IPS DF 4.7 (cell line): ENCODE results near the gene SMIM1.
"Not testable (repeated sequence)": the region's sequence is repeated elsewhere in the genome, so short reads cannot be mapped to it uniquely, and the experiment has no call there.

Experiments
- DNase-seq: peaks from one replicate; pipeline ENCODE4 v3.0.0-alpha.2; 2013; ENCODE audit warnings: low spot score; ENCODE audit errors: extremely low read depth

SMIM1 gene, protein sequence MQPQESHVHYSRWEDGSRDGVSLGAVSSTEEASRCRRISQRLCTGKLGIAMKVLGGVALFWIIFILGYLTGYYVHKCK

DNA sequence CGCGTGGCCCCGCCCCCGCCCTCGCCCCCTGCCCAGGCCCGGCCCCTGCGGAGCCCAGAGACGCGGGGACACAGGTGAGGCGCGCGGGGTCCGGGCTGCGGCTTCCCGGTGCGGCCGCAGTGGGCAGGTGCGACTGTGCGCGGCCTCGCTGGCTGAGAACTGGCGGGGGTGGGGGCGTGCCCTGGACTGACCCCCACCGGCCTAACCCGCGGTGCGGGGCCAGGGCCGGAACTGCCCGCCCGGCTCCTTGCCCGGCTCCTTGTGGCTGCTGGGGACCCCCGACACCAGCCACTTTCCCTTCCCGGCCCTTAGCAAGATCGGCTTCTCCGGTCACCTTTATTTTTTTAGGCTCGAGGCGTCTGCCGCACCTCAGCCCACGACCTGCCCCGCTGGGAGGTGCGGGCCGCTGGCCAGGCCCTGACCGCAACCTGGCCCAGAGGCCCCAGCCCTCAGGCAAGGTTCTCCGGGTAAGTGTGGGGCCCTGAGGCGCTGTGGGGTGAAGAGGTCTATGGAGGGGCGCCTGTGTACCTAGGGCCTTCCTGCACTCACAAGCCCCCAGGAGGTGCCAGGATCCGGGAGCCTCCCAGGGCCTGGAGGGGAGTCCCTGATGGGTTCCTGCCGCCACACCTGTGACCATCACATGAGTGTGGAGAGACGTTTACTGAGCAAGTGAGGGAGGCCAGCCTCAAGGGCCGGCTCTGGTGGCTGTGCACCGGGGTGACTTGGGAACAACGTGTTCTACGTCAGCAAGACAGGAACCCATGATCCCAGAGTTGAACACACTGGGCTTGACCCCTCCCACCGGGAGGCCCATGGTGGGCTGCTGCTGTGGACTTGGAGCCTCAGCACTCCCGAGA, at the start of gene SMIM1:
SMIM1 (plus strand) TSS at position 35 of the 857 bp plus-strand sequence. CDS start 2,625 bp downstream, outside the sequence.
- no peak for DNase-seq

GRCh38 chr1:3722846-3723245, 49.7 kb upstream of the SMIM1 start:
- no peak for DNase-seq

- not testable (repeated sequence) for DNase-seq
Measured at GRCh38 chr1:3724416-3725030, 48.0 kb upstream of the SMIM1 start.

GRCh38 chr1:3725366-3725765, 47.2 kb upstream of the SMIM1 start:
- DNase-seq = no peak

GRCh38 chr1:3727042-3727824, 45.3 kb upstream of the SMIM1 start:
- DNase-seq = no peak

- no peak for DNase-seq
Measured at GRCh38 chr1:3727825-3728776, 44.4 kb upstream of the SMIM1 start.

GRCh38 chr1:3729594-3730542, 42.7 kb upstream of the SMIM1 start:
- DNase-seq = no peak

- no peak for DNase-seq
Measured at GRCh38 chr1:3730543-3731247, 41.9 kb upstream of the SMIM1 start.

- DNase-seq = no peak
Measured at GRCh38 chr1:3731583-3732433, 40.7 kb upstream of the SMIM1 start.

- no peak for DNase-seq
Measured at GRCh38 chr1:3732434-3733093, 40.0 kb upstream of the SMIM1 start.

GRCh38 chr1:3733094-3733882, 39.3 kb upstream of the SMIM1 start:
- no peak for DNase-seq

DNA sequence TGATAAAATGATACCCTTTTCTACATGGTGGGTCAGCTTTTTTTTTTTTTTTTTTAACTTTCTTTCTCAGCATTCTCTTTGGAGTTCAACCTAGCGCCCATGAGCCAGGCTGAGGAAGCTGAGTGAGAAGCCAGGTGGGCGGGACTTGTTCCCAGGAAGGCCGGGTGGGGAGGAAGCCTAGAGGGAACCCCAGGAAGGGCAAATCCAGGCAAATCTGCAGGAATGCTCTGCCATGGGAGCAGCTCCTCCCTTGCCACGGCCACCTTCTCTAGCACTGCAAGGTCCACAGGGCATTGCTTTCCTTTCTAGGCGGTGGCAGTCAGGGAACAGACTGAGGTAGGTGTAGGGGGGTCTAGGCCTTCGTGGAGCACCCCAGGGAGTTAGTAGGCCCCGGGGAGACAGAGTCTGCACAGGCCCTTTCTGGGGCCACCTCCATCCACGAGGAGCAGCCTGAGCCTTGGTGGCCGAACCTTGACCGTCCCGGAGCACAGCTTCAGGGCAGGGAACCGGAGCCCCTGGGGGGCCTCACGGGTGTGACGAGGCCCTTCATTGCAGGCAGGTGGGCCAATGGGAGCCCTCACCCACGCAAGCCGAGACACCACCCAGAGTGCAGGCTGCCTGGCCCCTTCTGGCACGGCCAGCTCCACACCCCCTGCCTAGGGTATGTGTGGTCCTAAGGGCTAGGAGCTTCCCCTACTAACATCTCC, 38.5 kb upstream of the SMIM1 start:
- no peak for DNase-seq

DNA sequence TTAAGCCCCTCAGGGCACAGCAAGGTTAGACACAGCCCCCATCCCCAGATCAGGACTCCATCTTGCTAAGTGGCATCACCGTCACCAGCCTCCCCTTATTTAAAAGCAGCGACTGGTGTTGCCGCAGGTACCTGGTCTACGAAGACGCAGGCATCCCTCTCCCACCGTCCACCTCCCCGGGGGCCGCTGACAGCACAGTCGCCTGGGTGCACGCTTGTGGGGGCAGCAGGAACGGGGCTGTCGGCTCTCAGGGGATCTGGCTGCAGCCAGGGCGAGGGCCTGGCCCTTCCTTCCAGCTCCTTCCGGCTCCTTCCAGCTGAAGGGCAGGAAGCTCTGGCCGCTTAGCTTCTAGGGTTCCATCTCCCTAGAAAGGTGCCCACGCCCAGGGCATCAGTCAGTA, 37.9 kb upstream of the SMIM1 start:
- no peak for DNase-seq

DNA sequence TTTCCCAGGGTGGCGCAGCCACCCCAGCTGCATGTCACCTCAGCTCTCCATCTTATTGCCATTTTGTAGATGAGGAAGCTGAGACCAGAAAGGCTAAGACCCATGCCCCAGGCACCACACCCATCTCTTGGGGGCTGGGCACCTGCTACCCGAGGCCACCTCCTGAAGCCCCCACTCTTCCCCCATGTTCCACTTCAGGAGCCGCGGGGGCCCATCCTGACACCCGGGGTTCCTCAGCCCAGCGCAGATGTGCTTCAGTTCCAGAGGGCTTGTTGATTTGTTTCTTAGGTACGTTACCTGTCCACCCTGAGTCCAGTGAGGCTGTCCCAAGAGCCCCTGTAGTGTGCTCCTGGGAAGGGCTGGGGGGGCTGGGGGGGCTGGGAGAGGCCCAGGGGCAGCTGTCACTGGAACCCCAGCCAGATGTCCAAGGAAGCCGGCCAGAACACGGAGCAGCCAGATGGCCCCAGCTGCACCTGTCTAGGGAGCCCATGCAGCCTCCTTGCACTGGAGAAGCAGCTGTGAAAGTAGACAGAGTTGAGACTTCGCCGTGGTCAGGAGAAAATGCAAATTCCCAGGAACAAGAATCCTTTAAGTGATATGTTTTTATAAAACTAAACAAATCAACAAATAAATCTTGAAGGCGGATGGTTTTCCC, 37.4 kb upstream of the SMIM1 start:
- DNase-seq = no peak

DNA sequence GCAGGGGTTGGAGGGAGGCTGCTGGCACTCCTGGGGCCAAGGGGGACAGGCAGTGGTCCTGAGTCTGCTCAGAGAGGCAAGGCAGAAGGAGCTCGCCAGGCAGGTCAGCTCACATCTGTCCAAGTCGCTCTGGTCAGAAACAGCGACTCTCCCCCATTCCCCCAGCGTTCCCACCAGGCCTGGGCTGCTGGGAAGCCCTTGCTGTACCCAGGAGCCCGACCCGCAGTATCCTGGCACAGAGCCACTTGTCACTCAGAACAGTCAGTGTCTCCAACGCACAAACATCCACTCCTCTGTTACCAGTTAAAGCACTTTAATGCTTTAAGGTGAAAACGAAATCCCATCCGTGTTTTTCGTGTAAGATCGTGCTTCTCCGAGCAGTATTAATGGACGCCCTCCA, 36.9 kb upstream of the SMIM1 start:
- DNase-seq = no peak
